NCI-H82 treated with DMSO at 0.1 percent for 48 hours (cell line): ENCODE results near the gene NFIL3.

Experiments
- DNase-seq: peaks from one replicate; lab custom pipeline; 2025; ENCODE audit not compliant: unreplicated experiment; lab: John Stamatoyannopoulos, UW

The NFIL3 gene

GRCh38 chr9:91360551-91361290, 62.9 kb downstream of the NFIL3 start:
- DNase-seq: no peak

DNA sequence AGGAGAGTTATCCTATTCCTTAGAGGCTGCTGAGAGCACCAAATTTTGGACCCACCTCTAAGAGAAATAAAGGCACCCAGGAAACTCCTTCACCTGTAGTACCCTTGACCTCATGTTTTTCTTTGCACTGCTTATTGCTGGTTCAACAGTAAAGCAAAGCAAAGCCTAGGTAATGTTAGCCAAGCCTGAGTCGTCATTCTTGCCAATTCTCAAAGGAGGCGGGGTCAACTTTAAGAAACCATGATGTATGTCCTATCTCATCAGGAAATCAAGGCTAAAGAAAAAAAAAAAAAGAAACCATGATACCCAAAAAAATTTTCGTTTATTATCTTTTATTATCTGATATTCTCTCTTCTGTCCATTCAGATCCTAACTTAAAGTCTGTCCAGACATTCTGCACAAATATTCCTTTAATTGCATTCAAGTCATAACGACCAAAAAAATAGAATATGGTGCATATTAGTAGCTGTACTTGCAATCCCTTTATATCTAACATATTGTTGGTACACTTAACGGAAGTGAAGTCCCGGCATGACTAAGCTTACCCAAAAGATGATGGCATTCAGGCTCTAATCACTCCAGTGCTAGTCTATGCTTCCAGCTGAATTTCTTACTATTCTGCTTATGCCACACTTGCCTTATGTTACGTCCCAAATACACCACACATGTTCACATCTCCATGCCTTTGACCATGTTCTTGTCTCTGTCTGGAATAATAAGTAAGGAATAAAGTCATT, 63.7 kb downstream of the NFIL3 start:
- no peak for DNase-seq

GRCh38 chr9:91359083-91359482, 64.5 kb downstream of the NFIL3 start:
- DNase-seq: no peak
